Activated CD8-positive, alpha-beta memory T cell treated with anti-CD3 and anti-CD28 coated beads for 4 hours (primary cell): Measurements from ENCODE around the gene KRT23.

Experiments used
- DNase-seq, 2 donors: peaks; one replicate each; pipeline ENCODE4 v3.0.0-alpha.2; 2020; ENCODE audit warnings: low read depth in 2 of 2

The KRT23 gene, protein sequence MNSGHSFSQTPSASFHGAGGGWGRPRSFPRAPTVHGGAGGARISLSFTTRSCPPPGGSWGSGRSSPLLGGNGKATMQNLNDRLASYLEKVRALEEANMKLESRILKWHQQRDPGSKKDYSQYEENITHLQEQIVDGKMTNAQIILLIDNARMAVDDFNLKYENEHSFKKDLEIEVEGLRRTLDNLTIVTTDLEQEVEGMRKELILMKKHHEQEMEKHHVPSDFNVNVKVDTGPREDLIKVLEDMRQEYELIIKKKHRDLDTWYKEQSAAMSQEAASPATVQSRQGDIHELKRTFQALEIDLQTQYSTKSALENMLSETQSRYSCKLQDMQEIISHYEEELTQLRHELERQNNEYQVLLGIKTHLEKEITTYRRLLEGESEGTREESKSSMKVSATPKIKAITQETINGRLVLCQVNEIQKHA

GRCh38 chr17:40937384-40937819, at the start of gene KRT23:
TSS of gene KRT23 (minus strand) at chr17:40937646. CDS start at chr17:40936603, 1,043 bp downstream.
- DNase-seq: no peak

- DNase-seq: no peak
These were observed 49.5 kb upstream of the KRT23 start for GRCh38 chr17:40986920-40987319.

- no peak for DNase-seq
These were observed 46.8 kb upstream of the KRT23 start, which contains the start of gene KRT40 for GRCh38 chr17:40984226-40984625. TSS of gene KRT40 (minus strand) at chr17:40984326. CDS start at chr17:40984273, 53 bp downstream.

GRCh38 chr17:40981115-40981514, 43.7 kb upstream of the KRT23 start:
- DNase-seq: no peak

DNA sequence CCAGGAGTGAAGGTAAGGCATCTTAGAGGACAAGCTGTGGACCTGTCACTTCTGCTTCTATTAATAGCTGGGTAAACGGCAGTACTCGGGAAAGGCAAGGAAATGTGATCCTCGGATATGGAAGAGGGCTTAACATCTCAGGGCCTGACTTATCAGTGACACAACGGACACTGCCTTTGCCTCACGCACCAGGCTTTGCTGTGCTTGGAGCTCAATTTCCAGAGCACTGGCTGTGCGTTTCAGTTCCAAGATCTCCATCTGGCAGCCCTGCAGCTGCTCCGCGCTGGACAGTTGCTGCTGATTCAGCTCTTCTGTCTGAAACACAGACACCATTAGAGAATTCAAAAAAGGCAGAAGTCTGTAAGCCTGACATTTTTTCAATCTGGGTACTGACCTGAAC, 43.1 kb upstream of the KRT23 start:
- no peak for DNase-seq

DNA sequence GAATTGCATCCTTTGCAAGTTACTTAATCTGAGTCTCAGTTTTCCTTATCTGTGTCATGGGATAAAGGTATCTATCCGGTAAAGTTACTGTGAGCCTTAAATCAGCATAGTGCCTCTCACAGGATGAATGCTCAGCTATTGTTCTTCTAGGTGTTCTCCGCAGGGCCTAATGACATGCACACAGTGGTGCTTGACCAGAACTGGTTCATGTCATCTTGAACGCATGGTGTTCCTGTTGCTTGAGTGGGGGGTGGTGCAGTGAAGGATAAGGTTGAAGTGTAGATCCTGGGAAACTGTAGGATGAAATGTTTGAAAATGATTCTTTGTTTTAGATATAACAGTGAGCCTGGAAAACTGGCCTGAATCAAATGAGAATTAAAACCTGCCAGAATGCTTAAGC, 42.7 kb upstream of the KRT23 start:
- no peak for DNase-seq

- DNase-seq: no peak
These were observed 41.2 kb upstream of the KRT23 start for GRCh38 chr17:40978575-40979151.

- DNase-seq: no peak
These were observed 38.1 kb upstream of the KRT23 start for GRCh38 chr17:40975516-40975915.

DNA sequence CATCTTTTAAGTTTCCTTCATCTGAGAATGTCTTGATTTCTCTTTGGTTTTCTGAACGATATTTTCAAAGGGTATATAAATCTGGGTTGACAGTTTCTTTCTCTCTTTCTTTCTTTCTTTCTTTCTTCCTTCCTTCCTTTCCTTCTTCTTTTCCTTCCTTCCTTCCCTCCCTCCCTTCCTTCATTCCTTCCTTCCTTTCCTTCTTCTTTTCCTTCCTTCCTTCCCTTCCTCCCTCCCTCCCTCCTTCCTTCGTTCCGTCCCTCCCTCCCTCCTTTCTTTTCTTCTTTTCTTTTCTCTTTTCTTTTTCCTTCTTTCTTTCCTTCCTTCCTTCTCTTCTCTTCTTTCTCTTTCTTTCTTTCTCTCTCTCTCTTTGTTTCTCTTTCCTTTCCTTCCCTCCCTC, 36.9 kb upstream of the KRT23 start:
- no peak for DNase-seq

DNA sequence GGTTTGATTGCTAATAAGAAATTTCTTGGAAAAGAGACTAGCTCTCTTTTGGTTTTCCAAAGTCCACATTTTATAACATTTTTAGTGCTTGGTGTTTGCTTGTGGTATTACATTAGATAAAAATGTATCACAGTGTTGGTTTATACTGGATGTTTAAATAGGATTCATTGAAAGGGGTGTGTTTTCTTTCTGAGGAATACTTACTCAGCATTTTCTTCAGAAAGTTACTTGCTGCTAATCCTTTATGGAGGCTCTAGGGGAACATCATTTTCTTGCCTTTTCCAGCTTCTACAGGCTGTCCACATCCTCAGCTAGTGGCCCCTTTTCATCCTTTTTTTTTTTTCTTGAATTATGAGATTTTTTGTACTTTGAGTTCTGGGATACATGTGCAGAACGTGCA, 30.1 kb upstream of the KRT23 start:
- no peak for DNase-seq

- DNase-seq: no peak
These were observed 29.4 kb upstream of the KRT23 start, which contains the start of gene KRT39 for GRCh38 chr17:40966848-40967247. TSS of gene KRT39 (minus strand) at chr17:40966948. CDS start at chr17:40966856, 92 bp downstream.

DNA sequence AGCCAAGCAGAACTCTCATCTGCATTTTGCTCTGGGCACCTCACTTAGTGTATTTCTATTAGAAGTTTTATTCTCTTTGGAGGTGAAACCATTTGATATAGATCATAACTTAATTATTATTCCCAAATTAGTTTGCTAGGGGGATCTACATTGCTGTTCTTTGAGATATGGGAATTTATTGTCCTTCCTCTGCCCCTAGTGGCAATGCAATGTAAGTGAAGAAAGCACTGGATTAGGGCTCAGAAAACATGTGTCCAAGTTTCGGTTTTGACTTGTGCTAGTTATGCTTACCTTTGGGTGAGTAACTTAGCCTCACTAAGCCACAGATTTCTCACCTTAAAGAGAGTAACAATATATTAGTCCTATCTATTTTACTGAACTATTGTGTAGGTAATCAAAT, 26.4 kb upstream of the KRT23 start:
- no peak for DNase-seq

DNA sequence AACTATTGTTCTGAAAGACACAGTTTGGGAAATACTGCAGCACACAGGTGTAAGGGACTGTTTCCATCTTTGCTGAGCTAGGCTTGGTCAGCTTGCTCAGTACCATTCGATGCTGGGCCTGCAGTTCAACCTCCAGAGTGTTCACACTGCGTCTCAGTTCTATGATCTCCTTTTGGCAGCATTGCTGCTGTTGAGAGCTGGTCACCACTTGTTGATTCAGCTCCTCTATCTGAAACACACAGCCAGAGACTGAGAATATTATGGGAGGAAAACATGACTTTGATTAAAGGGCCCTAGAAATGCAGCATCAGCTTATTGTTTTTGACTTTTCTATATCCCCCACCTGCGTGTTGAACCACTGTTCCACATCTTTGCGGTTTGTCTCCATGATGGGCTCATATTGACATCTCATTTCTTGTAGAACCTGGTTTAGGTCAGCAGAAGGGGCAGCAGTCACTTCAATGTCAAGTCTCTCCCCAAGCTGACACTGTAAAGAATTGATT, 24.7 kb upstream of the KRT23 start:
- DNase-seq: no peak

DNA sequence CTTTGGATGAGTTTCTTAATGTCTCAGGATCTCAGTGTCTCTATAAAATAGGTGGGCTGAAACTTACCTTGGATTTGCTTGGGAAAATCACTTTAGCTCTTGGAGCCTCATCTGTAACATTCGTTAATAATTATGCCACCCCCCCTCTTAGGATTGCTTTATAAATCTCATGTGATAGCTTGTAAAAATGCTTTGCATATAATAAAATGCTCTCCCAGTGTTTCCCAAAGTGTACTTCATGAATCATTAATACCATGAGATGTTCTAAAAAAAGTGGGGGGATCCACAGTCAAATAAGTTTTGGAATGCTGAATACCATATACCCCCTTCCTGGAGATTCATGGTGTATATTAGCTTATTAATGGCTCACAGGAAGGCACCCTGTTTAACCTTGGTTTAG, 24.1 kb upstream of the KRT23 start:
- DNase-seq: no peak

- DNase-seq: no peak
These were observed 22.7 kb upstream of the KRT23 start for GRCh38 chr17:40960144-40960543.

DNA sequence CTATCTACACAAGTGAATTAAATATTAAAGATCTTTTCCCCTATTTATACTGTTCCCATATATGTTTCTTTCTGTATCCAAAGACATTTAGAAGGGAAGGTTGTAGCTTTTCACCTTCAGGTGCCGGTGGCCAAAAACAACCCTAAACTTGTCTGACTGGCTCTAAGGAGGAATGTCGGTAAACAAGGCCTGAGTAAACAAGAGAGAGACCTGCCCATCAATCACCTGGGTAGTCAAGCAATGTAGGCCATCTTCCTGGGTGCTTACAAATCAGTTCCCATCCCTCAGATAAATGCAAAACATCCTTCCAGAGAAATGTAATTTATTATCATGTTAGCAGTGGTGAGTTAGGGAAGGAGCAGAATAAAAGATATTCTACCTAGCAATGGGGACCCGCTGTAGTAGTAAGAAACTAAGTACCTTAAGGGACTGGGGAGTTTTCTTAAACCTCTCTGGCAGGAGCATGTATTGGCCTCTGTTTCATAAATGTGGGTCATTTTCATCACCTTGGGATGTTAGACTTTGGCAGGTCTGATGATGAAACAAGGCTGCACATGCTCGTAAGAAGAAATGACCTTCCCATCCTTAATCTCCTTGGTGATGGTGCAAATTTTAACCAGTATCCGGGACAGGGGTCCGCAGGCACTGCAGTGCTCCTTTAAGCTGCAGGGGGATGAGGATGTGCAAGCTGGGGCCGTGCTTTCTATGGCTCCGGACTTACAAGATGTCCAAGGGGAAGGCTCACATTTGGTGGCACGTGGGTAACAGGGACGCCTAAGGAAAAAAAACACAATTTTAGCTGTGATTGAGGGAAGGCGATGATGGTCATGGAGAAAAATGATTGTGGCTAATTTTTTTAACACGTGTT, 20.9 kb upstream of the KRT23 start:
- no peak for DNase-seq

DNA sequence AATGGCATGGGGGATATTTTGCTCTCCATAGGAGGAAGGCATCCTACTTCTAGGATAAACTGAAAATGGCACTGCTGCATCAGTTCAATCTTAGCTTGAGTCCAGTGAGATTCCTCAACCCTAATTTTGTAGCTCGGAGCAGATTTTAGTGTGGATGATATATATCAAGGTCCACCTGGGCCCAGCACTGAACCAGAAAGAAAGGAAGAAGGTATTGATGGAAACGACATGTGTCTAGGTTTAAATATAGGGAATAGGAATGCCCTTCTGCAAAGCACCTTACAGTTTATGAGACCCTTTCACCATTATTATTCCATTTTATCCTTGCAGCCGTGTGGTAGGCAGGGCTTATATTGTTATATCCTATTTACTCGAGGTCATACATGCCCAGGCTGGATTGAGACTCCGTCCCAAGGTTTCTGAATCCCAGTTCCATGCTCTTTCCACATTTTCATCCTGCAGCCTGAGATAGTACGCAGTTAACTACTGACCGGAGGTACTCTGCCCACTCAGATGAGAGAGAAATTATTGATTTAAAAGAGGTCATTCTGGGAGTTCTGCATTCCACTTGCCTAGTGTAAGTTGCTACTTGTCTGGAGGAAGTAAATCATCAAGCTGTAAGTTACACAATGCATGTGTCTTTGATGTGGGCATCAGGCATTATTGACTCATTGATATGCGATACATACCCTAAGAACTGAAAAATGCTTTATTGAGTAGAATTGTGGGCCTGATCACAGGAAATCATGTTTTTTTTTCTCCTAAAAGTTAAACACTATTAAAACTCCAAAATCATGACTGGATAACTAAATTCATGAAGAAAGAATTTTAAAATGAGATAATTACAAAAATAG, 19.2 kb upstream of the KRT23 start:
- no peak for DNase-seq

GRCh38 chr17:40953881-40954280, 16.4 kb upstream of the KRT23 start:
- no peak for DNase-seq

GRCh38 chr17:40952661-40953060, 15.2 kb upstream of the KRT23 start:
- no peak for DNase-seq

GRCh38 chr17:40952154-40952553, 14.7 kb upstream of the KRT23 start:
- DNase-seq: no peak

DNA sequence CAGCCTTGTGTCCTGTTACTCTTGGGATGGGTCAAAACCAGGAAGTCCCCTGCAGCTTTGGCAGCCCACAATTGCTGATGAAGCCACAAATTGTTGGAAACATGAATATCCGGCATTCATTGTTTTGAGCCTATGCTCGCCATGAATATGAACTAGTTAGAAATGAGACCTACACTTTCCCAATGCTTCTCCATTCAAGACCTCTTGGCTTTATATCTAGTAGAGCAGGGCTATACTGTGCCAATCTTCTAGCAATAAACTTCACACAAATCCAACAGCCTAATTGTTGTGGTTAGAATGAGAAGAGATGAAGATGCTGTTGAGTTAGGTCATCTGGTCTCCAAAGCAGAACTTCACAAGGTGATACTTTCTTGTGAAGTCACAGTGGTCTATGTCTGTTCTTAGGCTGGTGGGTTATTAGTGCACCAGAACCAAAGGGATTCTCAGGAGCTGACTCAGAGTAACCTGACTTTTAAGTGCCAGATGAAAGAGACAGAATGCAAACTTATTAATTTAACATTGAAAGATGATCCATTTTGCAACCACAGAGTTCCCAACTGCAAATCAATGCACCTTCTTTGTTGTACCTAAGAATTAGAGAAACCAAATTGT, 13.7 kb upstream of the KRT23 start:
- no peak for DNase-seq
